ENCODE measurements around the gene LNX2. TPM values are rescaled to one million over a fixed set of nuclear protein-coding genes. Genes with fewer than 3 reads are reported as not detected.

The LNX2 gene
- total and polyA plus RNA-seq, 11 donors: 3.6 to 18.7 (median 12.7) TPM

GRCh38 chr13:27516103-27516502, 104.2 kb downstream of the LNX2 start:
- H3K9me3 ChIP-seq: peaks cover 0 to 4% (median 0%) of the 10 kb centered on the region in 12 donors
- H3K27ac ChIP-seq: no peak overlapping the region
- WGBS, 4 donors: 81 to 96% (median 85%) methylated on average over 1 of the region's 1 CpG
- H3K27me3 ChIP-seq: peaks cover 0 to 11% (median 4%) of the 10 kb centered on the region in 9 donors
- H3K4me1 ChIP-seq: no peaks in the 10 kb centered on the region
- H3K36me3 ChIP-seq: no peaks in the 10 kb centered on the region
- ATAC-seq: no peak
- TF ChIP-seq, protein P1, sequence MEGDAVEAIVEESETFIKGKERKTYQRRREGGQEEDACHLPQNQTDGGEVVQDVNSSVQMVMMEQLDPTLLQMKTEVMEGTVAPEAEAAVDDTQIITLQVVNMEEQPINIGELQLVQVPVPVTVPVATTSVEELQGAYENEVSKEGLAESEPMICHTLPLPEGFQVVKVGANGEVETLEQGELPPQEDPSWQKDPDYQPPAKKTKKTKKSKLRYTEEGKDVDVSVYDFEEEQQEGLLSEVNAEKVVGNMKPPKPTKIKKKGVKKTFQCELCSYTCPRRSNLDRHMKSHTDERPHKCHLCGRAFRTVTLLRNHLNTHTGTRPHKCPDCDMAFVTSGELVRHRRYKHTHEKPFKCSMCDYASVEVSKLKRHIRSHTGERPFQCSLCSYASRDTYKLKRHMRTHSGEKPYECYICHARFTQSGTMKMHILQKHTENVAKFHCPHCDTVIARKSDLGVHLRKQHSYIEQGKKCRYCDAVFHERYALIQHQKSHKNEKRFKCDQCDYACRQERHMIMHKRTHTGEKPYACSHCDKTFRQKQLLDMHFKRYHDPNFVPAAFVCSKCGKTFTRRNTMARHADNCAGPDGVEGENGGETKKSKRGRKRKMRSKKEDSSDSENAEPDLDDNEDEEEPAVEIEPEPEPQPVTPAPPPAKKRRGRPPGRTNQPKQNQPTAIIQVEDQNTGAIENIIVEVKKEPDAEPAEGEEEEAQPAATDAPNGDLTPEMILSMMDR (IDR thresholded peaks at IDR 0.05): no peak
- no peak for TF ChIP-seq POLR2A (IDR thresholded peaks at IDR 0.05)
- no peak for DNase-seq
- no peak overlapping the region for H3K4me3 ChIP-seq
- intact Hi-C loops (cut with DNase I): no loop called here

- Histone ChIP-seq H3K4me1 (no peaks in the 10 kb centered on the region), H3K9me3 (peaks cover 0 to 4% (median 0%) of the 10 kb centered on the region in 12 donors), H3K36me3 (no peaks in the 10 kb centered on the region), H3K4me3 (no peak overlapping the region), H3K27ac (no peak overlapping the region), H3K27me3 (peaks cover 0 to 4% (median 0%) of the 10 kb centered on the region in 9 donors)
- TF ChIP-seq, protein P1 (IDR thresholded peaks at IDR 0.05): no peak
- intact Hi-C loops (cut with DNase I): no loop called here
- 77 to 84% (median 80%) methylated on average over 5 of the region's 5 CpGs for WGBS, 4 donors
- ATAC-seq (no peak), DNase-seq (no peak)
These were observed 110.2 kb downstream of the LNX2 start for GRCh38 chr13:27510082-27510481.

DNA sequence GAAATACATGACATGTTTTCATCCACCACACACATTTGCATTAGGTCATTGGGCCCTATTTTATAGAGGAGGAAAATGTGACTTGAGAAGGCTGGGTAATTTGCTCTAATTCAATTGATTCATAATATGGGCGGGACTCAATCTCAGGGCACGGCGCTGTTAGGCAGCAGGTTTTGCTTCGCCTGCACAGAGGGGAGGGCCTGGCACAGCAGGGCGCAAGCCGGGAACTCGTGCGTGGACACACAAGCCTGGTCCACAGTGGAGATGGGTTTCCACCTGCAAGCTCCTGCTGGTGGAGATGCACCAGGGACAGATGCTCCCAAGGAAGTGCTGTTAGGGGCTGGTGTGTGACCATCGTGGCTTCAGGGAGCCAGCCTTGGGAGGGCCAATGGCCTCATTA, 111.5 kb downstream of the LNX2 start:
- Histone ChIP-seq H3K4me3 (no peak overlapping the region), H3K9me3 (peaks cover 0 to 4% (median 0%) of the 10 kb centered on the region in 12 donors), H3K27me3 (peaks cover 0 to 4% (median 0%) of the 10 kb centered on the region in 9 donors), H3K36me3 (no peaks in the 10 kb centered on the region), H3K4me1 (peaks cover 0 to 5% (median 0%) of the 10 kb centered on the region in 12 donors), H3K27ac (no peak overlapping the region)
- WGBS, 4 donors: 93 to 98% (median 94%) methylated on average over 7 to 9 of the region's 9 CpGs
- no peak for TF ChIP-seq POLR2A (IDR thresholded peaks at IDR 0.05)
- TF ChIP-seq, protein P1 (IDR thresholded peaks at IDR 0.05): no peak
- ATAC-seq (no peak), DNase-seq (no peak)
- intact Hi-C loops (cut with DNase I): no loop called here

DNA sequence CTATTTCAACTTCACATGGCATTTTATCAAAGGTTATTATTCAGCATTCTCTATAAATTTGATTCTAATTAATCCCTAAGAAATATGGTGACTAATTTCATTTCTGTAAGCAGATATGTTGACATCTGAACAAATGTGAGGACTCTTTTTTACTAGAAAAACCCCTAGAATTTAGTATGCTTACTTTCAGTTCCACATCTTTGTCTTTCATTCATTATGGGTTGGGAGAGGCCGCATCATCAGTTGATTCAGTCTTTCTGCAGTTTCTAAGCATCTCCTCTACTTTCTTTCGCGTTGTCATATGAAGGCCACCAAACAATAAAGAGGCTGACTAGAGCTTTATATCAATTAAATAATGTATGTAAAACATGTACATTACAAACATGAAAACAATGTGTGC, 114.5 kb downstream of the LNX2 start:
- H3K4me3 ChIP-seq: no peak overlapping the region
- no peaks in the 10 kb centered on the region for H3K27me3 ChIP-seq
- H3K4me1 ChIP-seq: peaks cover 0 to 19% (median 0%) of the 10 kb centered on the region in 12 donors
- TF ChIP-seq POLR2A (IDR thresholded peaks at IDR 0.05): no peak
- TF ChIP-seq, protein P1 (IDR thresholded peaks at IDR 0.05): no peak
- no peaks in the 10 kb centered on the region for H3K36me3 ChIP-seq
- WGBS, 4 donors: 92 to 97% (median 94%) methylated on average over 3 of the region's 3 CpGs
- no peak for DNase-seq
- H3K9me3 ChIP-seq: no peaks in the 10 kb centered on the region
- intact Hi-C loops (cut with DNase I): no loop called here
- no peak overlapping the region for H3K27ac ChIP-seq
- no peak for ATAC-seq
